Peyer's patch (tissue), 4 donors: ENCODE results near the gene GPC3. TPM values are rescaled to one million over a fixed set of nuclear protein-coding genes. Genes with fewer than 3 reads are reported as not detected.

Experiments
- DNase-seq, 3 donors: peaks; one replicate each; pipeline ENCODE4 v3.0.0-alpha.2; 2017 to 2019
- H3K27ac ChIP-seq, 4 donors: fragments of 200-600 bp; sonication (generic); one replicate each; pipeline ENCODE4 v1.5.1; 2016 to 2019
- H3K27me3 ChIP-seq, 2 donors: fragments of 200-600 bp; sonication (generic); one replicate each; pipeline ENCODE4 v1.5.1; 2019
- H3K36me3 ChIP-seq, 3 donors: fragments of 200-600 bp; sonication (generic); one replicate each; pipeline ENCODE4 v1.5.1; 2016 to 2019
- H3K4me1 ChIP-seq, 4 donors: fragments of 200-600 bp; sonication (generic); one replicate each; pipeline ENCODE4 v1.5.1; 2016 to 2019
- H3K4me3 ChIP-seq, 4 donors: fragments of 200-600 bp; sonication (generic); 1 replicate in 3 of 4; 2 replicates in 1 of 4; pipeline ENCODE4 v1.5.1; 2016 to 2019; ENCODE audit warnings: mild to moderate bottlenecking in 1 of 4
- H3K9me3 ChIP-seq, 4 donors: fragments of 200-600 bp; sonication (generic); one replicate each; pipeline ENCODE4 v1.5.1; 2016 to 2019; ENCODE audit warnings: mild to moderate bottlenecking in 1 of 4
- CTCF ChIP-seq, 6 experiments: fragments of 450-650 bp in 4 of 6; fragments of 200-600 bp in 2 of 6; sonication (generic) in 1 of 6; IDR thresholded peaks; one replicate each; pipeline ENCODE4 v1.5.1; 2017 to 2019; ENCODE audit warnings: antibody characterized with exemption in 6 of 6, mild to moderate bottlenecking in 3 of 6, moderate library complexity in 1 of 6
- POLR2A ChIP-seq, 2 donors: fragments of 450-650 bp; IDR thresholded peaks; one replicate each; pipeline ENCODE4 v1.5.1; 2017; ENCODE audit warnings: antibody characterized with exemption in 2 of 2, mild to moderate bottlenecking in 2 of 2, moderate library complexity in 2 of 2
- total RNA-seq, 4 donors: library from RNA; depleted of rRNA; stranded (reverse); fragments of >200 nt; gene quantifications; one replicate each; pipeline ENCODE4 v1.1.0, GENCODE V29; 2016

The GPC3 gene
- total RNA-seq, 4 donors from 2014 or later, result 1.1 to 7.2 (median 5.8) TPM

- no peaks in the 10 kb centered on the region for H3K27me3 ChIP-seq
- no peaks in the 10 kb centered on the region for H3K9me3 ChIP-seq
- no peak overlapping the region for H3K27ac ChIP-seq
- TF ChIP-seq POLR2A (IDR thresholded peaks at IDR 0.05) (no peak), CTCF (IDR thresholded peaks at IDR 0.05) (no peak)
- H3K4me1 ChIP-seq, result no peaks in the 10 kb centered on the region
- no peaks in the 10 kb centered on the region for H3K36me3 ChIP-seq
- no peak overlapping the region for H3K4me3 ChIP-seq
- DNase-seq, result no peak
Measured at GRCh38 chrX:134007716-134008115, 22.3 kb upstream of the GPC3 start.

- no peak for DNase-seq
- H3K36me3 ChIP-seq, result no peaks in the 10 kb centered on the region
- H3K27ac ChIP-seq, result no peak overlapping the region
- no peaks in the 10 kb centered on the region for H3K9me3 ChIP-seq
- TF ChIP-seq CTCF (IDR thresholded peaks at IDR 0.05) (no peak), POLR2A (IDR thresholded peaks at IDR 0.05) (no peak)
- H3K4me1 ChIP-seq, result no peaks in the 10 kb centered on the region
- H3K4me3 ChIP-seq, result no peak overlapping the region
- H3K27me3 ChIP-seq, result no peaks in the 10 kb centered on the region
Measured at GRCh38 chrX:134006484-134007161, 21.2 kb upstream of the GPC3 start.

GRCh38 chrX:134004084-134004483 is 18.7 kb upstream of the GPC3 start:
- DNase-seq, result no peak
- Histone ChIP-seq H3K36me3 (no peaks in the 10 kb centered on the region), H3K9me3 (no peaks in the 10 kb centered on the region), H3K27me3 (no peaks in the 10 kb centered on the region), H3K4me1 (no peaks in the 10 kb centered on the region), H3K27ac (no peak overlapping the region), H3K4me3 (no peak overlapping the region)
- no peak for TF ChIP-seq CTCF (IDR thresholded peaks at IDR 0.05)
- no peak for TF ChIP-seq POLR2A (IDR thresholded peaks at IDR 0.05)

- Histone ChIP-seq H3K36me3 (no peaks in the 10 kb centered on the region), H3K4me1 (no peaks in the 10 kb centered on the region), H3K27me3 (no peaks in the 10 kb centered on the region), H3K9me3 (no peaks in the 10 kb centered on the region), H3K4me3 (no peak overlapping the region), H3K27ac (no peak overlapping the region)
- no peak for DNase-seq
- no peak for TF ChIP-seq POLR2A (IDR thresholded peaks at IDR 0.05)
- no peak for TF ChIP-seq CTCF (IDR thresholded peaks at IDR 0.05)
Measured at GRCh38 chrX:134002921-134003615, 17.7 kb upstream of the GPC3 start.

GRCh38 chrX:134000260-134001245 is 15.2 kb upstream of the GPC3 start:
- H3K27ac ChIP-seq, result no peak overlapping the region
- H3K27me3 ChIP-seq, result no peaks in the 10 kb centered on the region
- TF ChIP-seq POLR2A (IDR thresholded peaks at IDR 0.05) (no peak), CTCF (IDR thresholded peaks at IDR 0.05) (no peak)
- H3K4me3 ChIP-seq, result no peak overlapping the region
- H3K9me3 ChIP-seq, result no peaks in the 10 kb centered on the region
- H3K4me1 ChIP-seq, result no peaks in the 10 kb centered on the region
- no peaks in the 10 kb centered on the region for H3K36me3 ChIP-seq
- DNase-seq, result no peak
